Stimulated activated CD8-positive, alpha-beta memory T cell treated with anti-CD3 and anti-CD28 coated beads, Interleukin-12 subunit alpha, Interleukin-12 subunit beta, amount 100 ng/mL, for 24 hours (primary cell): ENCODE measurements around the gene SMAGP.
"Not testable (repeated sequence)": the region's sequence is repeated elsewhere in the genome, so short reads cannot be mapped to it uniquely, and the experiment has no call there.

Experiments used
- DNase-seq: peaks from one replicate; pipeline ENCODE4 v3.0.0-alpha.2; 2020; ENCODE audit errors: extremely low read depth

Gene SMAGP, protein sequence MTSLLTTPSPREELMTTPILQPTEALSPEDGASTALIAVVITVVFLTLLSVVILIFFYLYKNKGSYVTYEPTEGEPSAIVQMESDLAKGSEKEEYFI

DNA sequence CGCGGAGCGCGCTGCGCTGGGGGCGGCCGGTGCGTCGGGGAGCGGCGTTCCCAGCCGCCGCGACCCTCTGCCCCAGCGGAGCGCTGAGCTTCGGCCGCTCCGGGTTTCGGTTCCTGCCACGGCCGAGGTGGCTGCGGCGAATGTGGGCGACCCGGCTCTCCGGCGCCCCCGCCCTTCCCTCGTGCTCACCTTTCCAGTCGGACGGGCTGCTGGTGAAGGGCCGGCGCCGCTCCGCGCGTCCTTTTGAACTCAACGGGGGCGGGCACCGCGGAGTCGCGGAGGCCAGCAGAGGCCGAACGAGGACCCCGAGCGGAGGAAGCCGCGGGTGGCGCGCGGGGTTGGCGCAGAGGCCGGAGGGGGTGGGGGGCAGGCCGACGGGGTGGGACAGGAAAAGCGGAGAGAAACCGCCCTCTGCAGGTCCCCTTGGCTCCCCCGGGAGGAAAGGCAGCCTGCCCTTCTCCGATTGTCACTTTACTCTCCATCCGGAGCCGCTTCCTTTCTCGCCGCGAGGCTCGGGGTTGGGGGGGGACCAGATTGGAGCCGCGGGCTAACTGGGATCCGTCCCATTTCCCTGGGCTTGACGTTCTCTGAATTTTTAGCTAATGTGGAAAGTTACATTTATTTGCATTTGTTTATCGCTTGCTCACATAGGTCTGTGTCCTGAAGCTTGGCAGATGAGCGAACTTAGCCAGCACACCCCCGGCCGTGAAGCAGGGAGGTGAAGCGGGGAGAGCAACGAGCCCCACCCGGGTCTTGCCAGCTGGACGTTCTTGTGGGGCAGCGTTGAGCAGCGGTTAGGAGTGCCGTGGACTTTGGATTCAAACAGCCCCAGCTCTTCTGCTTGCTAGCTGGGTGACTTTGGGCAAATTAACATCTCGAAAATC, at the start of gene SMAGP:
TSS of gene SMAGP (minus strand) at position 349 of the 884 bp plus-strand sequence. CDS start 1,137 bp downstream, outside the sequence.
- no peak for DNase-seq

DNA sequence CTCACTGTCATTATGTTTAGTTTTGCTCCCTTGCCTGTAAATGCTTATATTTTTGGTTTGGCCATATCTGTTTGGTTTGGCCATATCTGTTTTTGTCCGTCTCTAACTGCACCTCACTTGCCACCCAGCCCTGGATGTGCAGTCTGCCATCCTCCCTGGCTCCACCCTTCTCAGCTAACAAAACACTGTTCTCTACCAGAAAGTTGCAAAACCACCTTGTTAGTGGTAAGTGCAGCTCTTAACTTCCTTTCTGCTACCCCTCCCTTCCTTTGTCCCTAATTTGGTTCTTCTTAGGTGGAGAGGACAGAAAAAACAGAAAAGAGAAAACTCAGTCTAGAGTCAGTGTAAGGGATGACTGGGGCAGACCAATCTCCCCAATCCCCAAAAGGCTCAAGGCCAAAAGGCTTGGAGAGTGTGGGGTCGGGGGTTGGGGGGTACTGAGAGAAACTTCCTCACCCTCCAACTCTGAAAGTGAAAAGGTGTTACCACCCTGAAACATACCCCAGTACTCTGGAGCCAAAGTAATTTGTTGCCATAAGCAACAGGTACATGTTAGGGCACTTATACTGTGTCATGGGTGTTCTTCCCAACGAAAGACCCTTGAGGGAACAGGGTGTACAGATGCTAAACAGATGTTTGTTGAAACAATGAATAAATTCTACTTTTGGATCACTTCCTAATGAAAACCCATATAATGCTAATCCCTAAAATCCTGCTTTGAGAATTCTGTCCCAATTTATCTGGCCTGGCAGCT, 48.8 kb upstream of the SMAGP start:
- no peak for DNase-seq

DNA sequence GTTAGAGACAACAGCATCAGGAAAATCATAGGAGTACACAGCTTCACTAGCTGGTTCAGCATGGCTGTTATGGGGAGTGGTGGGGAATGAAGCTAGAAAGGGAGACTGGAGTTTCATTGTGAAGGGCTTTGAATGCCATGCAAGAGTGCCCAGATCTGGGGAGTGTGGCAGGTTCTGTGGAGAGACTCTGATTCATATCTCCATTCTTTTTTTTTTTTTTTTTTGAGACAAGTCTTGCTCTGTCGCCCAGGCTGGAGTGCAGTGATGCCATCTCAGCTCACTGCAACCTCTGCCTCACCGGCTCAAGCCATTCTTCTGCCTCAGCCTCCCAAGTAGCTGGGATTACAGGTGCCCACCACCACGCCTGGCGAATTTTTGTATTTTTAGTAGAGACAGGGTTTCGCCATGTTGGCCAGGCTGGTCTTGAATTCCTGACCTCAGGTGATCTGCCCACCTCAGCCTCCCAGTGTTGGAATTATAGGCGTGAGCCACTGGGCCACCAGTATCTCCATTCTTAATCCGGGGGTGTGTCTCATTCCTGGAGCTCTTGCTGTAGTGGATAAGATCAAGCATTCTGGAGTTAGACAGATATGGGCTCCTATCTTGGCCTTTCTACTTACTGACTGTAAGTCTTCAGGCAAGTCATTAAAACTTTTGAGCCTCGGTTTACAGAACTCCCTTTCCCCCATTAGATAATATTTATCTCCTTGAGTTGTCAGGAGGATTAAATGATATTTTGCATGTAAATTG, 48.0 kb upstream of the SMAGP start:
- not testable (repeated sequence) for DNase-seq

DNA sequence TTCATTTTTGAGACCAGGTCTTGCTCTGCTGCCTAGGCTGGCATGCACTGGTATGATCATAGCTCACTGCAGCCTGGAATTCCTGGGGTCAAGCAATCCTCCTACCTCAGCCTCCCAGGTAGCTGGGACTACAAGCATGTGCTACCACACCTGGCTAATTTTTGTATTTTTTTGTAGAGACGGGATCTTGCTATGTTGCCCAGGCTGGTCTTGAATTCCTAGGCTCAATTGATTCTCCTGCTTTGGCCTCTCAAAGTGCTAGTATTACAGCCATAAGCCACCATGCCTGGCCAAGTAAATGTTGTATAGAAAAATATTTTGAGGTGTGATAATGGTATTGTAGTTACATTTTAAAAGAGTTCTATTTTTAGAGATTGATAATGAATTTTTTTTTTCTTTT, 41.2 kb upstream of the SMAGP start:
- DNase-seq: no peak

DNA sequence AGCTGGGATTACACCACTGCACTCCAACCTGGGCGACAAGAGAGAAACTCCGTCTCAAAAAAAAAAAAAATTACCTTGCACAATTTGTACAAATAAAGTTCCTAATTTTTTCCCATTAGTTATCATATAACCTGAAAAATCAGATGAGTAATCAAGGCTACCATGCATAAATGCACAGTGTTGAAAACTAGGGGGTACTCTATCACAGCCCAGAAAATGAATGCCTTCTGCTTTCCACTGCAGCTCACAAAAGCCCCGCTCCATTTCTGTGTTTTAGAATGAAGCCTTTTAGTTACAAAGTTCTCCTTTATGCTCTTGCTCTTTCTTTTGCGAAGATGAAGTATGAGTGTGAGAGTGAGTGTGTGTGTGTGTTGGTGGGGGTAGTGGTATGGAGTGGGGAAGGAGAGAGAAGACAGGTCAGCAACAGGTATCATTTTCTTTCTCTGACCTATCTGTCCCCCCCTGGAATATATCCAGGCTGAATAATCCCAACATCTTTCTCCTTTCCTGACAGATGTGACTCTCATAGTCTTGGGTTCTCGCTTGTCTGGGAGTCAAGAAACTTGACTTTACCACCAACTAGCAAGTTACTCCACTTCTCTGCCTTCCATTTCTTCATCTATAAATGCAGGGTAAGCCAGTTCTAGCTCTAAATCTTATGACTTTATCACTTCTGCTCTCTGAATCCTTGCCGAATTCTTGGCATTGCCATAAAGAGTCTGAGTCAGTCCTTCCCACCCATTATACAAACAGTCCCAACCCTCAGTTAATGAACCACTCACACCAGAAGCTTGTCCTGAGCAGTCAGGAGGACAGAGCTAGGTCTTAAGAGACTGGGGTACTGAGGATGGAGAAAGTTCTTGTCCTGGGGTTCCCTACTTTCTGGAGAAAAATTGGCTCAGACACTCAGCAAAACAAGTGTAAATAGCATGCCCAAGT, 37.7 kb upstream of the SMAGP start:
- no peak for DNase-seq

DNA sequence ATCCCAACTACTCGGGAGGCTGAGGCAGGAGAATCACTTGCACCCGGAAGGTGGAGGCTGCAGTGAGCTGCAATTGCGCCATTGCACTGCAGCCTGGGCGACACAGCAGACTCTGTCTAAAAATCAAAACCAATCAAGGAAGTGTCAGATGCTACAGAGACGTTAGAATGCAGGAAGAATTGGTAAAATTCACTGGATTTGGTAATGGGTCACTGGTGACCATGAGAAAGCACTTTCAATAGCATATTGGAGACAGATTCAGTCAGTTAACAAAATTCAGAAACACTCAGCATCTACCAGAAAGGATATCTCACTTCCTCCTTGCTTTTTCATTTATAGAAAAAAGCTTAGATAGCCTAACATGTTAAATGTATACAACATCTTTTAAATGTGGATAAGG, 36.3 kb upstream of the SMAGP start:
- DNase-seq: no peak

DNA sequence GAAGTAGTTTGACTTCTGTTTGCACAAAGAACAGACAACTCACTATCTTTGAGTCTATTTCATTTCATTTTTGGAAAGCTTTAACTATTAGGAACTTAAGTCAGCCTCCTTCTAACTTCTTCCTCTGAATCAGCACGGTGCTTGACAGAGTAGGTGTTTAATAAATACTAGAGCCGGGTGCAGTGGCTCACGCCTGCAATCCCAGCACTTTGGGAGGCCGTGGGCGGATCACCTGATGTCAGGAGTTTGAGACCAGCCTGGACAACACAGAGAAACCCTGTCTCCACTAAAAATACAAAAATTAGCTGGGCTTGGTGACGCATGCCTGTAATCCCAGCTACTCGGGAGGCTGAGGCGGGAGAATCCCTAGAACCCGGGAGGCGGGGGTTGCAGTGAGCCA, 30.6 kb upstream of the SMAGP start:
- not testable (repeated sequence) for DNase-seq

DNA sequence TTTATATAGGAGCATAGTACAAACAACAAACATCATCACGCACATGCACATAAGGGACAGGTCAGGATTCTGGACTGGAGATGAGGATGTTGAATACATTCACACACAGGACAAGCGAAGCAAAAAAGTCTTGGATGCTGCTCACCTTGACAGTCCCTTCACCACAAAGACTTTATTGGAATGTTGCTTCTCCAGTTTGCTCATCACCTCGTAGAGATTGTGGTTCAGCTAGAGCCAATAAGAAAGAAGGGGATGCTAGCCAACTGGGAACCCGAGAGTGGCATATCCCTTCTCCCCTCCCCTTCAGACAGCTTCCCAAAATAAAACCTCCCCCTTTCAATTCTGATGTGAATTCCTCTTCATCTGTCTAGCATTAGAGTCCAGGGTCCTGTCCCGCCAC, 25.4 kb upstream of the SMAGP start:
- DNase-seq: no peak

DNA sequence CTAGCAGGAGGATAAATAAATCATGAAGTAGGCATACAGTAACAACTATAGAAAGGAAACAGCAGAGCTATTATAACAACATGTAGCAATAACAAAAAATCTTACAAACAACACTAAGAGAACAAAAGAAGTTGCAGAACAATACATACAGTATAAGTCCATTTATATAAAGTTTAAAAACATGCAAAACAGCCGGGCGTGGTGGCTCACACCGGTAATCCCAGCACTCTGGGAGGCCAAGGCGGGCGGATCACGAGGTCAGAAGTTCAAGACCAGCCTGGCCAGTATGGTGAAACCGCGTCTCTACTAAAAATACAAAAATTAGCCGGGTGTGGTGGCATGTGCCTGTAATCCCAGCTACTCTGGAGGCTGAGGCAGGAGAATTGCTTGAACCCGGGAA, 23.9 kb upstream of the SMAGP start:
- DNase-seq: not testable (repeated sequence)

DNA sequence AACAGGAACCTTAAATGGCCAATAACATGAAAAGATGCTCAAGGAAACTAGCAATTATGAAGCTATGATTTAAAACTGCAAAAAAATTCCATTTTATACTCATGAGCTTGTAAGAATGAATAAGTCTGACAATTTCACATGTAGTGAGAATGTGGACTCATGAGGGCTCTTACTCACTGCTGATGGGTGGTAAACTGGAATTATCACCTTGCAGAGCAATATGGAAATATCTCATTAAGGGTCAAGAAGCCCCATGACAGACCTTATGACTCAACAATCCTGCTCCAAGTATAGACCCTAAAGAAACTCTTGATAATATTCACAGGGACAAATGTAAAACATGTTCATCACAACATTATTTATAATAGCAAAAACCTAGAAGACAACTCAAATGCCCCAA, 23.5 kb upstream of the SMAGP start:
- DNase-seq: no peak

DNA sequence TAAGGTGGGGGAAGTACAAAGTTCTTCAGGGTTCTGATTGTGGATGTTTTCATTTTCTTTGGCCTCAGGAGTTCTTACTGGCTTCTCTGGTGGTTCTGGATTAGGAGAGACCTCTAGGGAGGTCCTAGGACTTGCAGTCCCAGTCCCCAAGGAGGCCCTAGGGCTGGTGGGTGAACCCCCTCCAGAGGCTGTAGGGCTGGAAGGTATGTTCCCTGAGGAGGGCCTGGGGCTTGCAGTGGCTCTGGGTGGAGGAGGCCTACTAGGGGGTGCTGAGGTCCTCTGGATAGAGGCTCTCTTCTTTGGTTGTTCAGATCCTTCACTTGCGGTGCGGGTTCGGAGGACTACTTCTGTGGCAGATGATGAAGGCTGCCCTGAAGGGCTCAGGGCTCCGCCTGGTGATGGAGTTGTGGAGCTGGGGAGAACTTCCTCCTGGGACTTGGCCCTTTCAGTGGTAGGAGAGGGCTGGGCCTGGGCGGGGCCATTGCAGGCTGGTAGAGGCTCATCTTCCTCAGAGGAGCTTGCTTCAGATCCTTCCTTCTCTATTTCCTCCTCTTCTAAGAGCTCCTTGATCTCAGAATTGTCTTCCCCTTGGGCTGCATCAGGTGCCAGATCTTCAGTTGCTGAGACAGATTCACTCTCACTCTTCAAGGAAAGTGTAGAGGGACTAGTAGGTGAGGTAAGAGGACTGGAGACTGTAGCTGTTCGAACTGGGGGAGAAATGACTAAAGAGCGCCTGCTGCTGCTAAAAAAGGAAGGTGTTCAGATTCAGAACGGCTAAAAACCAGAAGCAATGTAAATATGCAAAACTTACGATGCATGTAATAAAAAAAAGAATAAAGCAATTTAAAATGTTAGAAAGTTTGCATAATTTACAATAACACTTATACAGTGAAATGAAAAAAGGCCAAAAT, 21.6 kb upstream of the SMAGP start:
- DNase-seq: not testable (repeated sequence)

DNA sequence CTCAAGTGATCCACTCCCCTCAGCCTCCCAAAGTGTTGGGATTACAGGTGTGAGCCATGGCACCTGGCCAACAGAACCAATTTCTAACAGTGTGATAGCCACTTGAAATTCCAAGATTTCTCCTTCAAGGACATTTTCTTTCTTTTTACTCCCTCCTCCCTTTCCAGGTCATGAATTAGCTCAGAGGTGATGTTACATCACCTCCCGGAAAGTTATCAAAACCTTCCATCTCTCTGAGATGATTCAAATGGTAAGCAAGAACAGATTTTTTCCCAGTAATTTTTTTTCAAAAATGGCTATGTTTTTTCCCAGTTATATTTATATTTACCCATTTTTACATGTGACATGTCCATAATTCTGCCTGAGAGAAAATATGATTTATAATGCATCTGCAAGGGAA, 15.6 kb upstream of the SMAGP start:
- DNase-seq: no peak

DNA sequence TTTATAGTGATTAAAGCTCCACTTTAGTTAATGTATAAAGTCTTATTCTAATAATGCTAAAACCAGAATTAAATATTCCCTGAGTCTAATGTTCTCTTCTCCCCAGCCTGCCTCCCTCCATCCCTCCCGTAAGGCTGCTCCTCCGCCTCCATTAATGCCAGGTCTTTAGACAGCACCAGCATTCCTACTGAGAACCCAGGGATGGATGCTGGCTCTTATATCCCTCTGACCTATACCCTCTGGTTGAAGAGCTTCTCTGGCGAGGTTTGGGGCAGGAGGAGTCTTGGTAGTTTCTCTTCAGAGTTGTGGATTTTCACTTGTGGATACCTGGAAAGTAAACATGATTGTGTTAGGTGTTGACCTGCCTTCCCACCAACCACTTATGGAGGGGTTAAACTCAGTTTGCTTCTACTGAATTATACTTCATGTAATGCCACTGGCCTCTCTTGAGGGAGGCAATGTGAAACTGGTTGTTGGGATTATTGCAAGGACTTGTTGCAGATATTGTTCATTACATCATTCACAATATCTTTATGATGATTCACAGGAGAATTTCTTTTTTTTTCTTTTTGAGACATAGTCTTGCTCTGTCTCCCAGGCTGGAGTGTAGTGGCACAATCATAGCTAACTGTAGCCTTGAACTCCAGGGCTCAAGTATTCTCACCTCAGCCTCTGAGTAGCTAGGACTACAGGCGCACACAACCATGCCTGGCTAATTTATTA, 11.1 kb upstream of the SMAGP start:
- DNase-seq: no peak

DNA sequence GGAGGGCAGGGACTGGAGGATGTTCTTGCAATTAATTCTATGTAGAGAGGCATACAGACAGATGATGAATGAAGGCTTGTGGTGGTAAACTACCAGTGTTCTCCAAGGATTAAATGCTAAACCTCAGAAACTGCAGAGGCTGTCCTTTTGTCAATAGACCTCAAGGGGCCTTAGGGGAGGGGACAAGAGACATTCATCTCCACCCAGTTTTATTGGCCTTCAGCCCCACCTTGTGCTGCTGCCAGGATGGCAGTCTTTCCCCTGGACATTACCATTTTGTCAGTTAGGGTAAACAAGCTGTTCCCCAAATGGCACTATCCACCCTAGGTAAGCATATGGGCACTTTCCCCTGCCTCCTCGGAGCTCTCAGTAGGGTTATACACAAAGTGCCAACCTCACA, 4.9 kb upstream of the SMAGP start:
- no peak for DNase-seq

DNA sequence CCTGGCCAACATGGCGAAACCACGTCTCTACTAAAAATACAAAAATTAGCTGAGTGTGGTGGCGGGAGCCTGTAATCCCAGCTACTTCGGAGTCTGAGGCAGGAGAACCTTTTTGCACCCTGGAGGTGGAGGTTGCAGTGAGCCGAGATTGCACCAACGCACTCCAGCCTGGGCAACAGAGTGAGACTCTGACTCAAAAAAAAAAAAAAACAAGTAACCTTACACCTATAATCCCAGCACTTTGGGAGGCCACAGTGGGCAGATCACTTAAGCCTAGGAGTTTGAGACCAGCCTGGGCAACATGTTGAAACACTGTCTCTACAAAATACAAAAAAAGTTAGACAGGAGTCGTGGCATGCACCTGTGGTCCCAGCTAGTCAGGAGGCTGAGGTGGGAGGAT, 2.6 kb upstream of the SMAGP start:
- DNase-seq: not testable (repeated sequence)

DNA sequence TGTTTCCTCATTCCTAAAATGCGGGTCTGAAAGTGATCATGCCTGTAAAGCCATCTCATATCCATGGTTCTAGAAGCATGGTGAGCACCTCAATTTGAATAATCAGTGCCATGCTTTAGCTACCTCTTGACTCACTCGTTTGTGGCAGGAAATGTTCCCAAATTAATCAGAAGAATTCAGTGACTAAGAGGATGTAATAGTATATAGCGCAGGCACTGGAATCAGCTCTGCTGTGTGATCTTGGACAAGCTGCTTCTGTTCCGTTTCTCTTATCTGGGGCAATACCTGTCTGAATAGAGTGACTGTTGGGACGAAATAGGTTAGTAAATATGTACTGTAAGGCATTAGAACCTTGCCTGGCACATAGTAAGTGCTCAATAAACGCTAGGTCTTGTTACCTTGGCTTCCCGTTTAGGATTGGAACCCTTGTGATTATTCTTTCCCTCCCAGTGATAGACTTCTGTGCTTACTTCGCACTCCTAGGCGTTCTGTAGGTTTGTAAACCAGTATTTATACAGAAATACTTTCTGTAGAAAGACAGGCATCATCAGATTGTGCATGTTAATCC, 820 bp upstream of the SMAGP start:
- no peak for DNase-seq

DNA sequence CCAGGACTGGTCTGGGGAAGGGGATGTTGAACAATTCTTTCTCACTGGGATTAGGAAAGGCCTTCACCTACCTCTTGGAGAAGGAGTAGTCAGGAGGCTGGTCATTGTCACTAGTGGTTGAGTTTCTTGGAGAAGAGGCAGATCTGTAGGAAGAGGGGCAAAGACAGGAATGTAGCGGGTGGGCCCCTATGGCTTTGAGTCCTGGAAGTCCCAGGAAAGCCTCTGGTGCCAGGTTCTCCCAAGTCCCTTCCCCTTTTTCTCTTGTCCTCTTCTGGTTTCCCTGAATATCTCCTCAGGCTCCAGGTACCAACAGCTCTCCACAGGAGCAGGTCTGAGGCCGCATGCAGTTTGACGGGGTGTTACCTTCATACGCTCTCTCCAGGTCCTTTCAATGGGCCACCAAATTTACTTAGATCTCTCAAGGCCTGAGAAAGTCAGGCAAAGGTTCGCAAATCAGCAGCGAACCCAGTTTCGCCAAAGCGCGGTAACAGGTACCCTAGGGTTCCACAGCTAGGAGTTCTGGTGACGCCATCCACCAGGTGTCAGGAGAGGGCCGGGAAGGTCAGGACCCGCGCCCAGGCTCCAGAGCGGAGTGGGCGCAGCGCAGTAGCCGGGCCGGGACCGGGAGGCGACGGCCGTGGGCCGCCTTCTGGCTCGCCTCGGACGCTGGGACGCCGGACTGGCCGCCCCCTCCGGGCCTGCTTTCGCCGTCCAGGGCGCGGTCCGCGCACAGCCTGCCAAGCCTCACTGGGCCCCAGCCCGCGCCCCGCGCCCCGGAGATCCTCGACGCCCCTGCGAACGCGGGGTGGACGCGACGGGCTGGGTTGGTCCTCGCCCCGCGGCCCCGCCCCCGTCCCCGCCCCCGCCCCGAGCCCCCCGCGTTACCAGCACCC, 795 bp downstream of the SMAGP start:
- DNase-seq: no peak

DNA sequence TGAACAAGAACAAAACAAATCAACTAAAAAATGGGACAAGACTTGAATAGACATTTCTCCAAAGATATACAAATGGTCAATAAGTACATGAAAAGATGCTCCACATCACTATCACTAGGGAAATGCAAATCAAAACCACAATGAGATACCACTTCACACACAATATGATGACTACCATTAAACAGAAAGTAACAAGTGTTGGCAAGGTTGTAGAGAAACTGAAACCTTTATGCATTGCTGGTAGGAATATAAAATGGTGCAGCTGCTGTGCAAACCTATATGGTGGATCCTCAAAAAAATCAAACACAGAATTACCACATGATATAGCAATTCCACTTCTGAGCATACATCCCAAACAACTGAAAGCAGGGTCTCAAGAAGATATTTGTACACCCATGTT, 5.2 kb downstream of the SMAGP start:
- no peak for DNase-seq
